HepG2 (cell line): Measurements from ENCODE around the gene RGMA.

Source experiments
- BRCA1 ChIP-seq: sonication (generic); formaldehyde crosslinking; IDR thresholded peaks from 2 replicates; pipeline ENCODE4 v1.4.0; 2020; ENCODE audit warnings: missing genetic modification reagents
- DPF2 ChIP-seq: sonication (generic); formaldehyde crosslinking; IDR thresholded peaks from 2 replicates; pipeline ENCODE4 v1.4.0; 2020; ENCODE audit warnings: mild to moderate bottlenecking, low read depth, missing genetic modification reagents, borderline replicate concordance
- HDAC2 ChIP-seq: sonication (generic); formaldehyde crosslinking; IDR thresholded peaks from 2 replicates; pipeline ENCODE4 v1.4.0; 2020; ENCODE audit warnings: missing genetic modification reagents
- NBN ChIP-seq: fragments of 450-650 bp; conservative IDR thresholded peaks from 2 replicates; pipeline ENCODE4 v1.6.1; 2017
- YY1 ChIP-seq: IDR thresholded peaks from 2 replicates; pipeline ENCODE4 v1.6.1; 2011; ENCODE audit warnings: low read length, low read depth, moderate library complexity, mild to moderate bottlenecking; ENCODE audit not compliant: insufficient read depth, insufficient replicate concordance
- ZEB1 ChIP-seq: IDR thresholded peaks from 2 replicates; pipeline ENCODE4 v1.6.1; 2012; ENCODE audit warnings: mild to moderate bottlenecking, low read depth, inconsistent platforms; ENCODE audit not compliant: insufficient replicate concordance
- ZNF619 ChIP-seq: sonication (generic); formaldehyde crosslinking; IDR thresholded peaks from 2 replicates; pipeline ENCODE4 v1.4.0; 2020; ENCODE audit warnings: mild to moderate bottlenecking, missing genetic modification reagents
- ZSCAN12 ChIP-seq: sonication (generic); formaldehyde crosslinking; IDR thresholded peaks from 2 replicates; pipeline ENCODE4 v1.9.0; 2021; ENCODE audit warnings: mild to moderate bottlenecking, missing genetic modification reagents
- TF ChIP-seq, protein P1 (sequence below): sonication (generic); formaldehyde crosslinking; IDR thresholded peaks from one replicate; pipeline ENCODE4 v1.5.1; 2020; ENCODE audit warnings: mild to moderate bottlenecking, missing genetic modification reagents; ENCODE audit errors: not compliant biosample characterization
- TF ChIP-seq, protein P2 (sequence below): sonication (generic); formaldehyde crosslinking; conservative IDR thresholded peaks from 2 replicates; pipeline ENCODE4 v1.4.0; 2020; ENCODE audit warnings: missing genetic modification reagents
- TF ChIP-seq, protein P3 (sequence below), 2 experiments: IDR thresholded peaks; 2 replicates each; pipeline ENCODE4 v1.6.1; 2011 to 2012; ENCODE audit warnings: low read length in 2 of 2, borderline replicate concordance in 1 of 2, low read depth in 1 of 2, mild to moderate bottlenecking in 1 of 2, moderate library complexity in 1 of 2
- TF ChIP-seq, protein P4 (sequence below): sonication (generic); formaldehyde crosslinking; conservative IDR thresholded peaks from 2 replicates; pipeline ENCODE4 v1.4.0; 2020; ENCODE audit warnings: missing genetic modification reagents

DNA sequence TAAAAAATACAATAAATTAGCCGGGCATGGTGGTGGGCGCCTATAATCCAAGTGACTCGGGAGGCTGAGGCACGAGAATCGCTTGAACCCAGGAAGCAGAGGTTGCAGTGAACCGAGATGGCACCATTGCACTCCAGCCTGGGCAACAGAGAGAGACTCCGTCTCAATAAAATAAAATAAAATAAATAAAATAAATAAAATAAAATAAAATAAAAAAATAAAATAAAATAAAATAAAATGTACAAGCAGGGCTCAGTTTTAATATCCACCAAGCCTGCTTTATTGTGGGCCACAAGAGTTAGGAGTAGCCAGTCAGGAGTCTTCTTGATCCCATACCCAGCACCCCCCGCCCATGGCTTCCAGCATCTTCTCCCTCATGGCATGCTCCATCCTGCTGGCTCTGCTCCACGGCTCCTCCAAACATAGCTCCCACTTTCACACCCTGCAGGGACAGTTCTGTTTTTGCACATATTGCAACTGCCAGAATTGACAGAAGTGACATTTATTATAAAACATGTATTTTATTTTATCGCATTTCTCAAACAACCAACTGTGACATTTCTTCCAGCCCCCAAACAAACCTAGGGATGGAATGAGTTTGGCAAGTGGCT is 42.6 kb upstream of the RGMA start:
- no peak for TF ChIP-seq ZSCAN12 (CRISPR knock-in tag)
- TF ChIP-seq, protein P1, sequence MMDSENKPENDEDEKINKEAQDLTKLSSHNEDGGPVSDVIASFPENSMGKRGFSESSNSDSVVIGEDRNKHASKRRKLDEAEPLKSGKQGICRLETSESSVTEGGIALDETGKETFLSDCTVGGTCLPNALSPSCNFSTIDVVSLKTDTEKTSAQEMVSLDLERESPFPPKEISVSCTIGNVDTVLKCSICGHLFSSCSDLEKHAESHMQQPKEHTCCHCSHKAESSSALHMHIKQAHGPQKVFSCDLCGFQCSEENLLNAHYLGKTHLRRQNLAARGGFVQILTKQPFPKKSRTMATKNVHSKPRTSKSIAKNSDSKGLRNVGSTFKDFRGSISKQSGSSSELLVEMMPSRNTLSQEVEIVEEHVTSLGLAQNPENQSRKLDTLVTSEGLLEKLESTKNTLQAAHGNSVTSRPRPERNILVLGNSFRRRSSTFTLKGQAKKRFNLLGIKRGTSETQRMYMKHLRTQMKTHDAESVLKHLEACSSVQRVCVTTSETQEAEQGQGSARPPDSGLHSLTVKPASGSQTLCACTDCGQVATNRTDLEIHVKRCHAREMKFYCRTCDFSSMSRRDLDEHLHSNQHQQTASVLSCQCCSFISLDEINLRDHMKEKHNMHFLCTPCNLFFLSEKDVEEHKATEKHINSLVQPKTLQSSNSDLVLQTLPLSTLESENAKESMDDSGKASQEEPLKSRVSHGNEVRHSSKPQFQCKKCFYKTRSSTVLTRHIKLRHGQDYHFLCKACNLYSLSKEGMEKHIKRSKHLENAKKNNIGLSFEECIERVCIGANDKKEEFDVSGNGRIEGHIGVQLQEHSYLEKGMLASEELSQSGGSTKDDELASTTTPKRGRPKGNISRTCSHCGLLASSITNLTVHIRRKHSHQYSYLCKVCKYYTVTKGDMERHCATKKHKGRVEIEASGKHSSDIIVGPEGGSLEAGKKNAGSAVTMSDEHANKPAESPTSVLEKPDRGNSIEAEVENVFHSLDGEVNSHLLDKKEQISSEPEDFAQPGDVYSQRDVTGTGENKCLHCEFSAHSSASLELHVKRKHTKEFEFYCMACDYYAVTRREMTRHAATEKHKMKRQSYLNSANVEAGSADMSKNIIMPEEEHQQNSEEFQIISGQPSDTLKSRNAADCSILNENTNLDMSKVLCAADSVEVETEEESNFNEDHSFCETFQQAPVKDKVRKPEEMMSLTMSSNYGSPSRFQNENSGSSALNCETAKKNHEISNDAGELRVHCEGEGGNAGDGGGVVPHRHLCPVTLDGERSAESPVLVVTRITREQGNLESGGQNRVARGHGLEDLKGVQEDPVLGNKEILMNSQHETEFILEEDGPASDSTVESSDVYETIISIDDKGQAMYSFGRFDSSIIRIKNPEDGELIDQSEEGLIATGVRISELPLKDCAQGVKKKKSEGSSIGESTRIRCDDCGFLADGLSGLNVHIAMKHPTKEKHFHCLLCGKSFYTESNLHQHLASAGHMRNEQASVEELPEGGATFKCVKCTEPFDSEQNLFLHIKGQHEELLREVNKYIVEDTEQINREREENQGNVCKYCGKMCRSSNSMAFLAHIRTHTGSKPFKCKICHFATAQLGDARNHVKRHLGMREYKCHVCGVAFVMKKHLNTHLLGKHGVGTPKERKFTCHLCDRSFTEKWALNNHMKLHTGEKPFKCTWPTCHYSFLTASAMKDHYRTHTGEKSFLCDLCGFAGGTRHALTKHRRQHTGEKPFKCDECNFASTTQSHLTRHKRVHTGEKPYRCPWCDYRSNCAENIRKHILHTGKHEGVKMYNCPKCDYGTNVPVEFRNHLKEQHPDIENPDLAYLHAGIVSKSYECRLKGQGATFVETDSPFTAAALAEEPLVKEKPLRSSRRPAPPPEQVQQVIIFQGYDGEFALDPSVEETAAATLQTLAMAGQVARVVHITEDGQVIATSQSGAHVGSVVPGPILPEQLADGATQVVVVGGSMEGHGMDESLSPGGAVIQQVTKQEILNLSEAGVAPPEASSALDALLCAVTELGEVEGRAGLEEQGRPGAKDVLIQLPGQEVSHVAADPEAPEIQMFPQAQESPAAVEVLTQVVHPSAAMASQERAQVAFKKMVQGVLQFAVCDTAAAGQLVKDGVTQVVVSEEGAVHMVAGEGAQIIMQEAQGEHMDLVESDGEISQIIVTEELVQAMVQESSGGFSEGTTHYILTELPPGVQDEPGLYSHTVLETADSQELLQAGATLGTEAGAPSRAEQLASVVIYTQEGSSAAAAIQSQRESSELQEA (CRISPR knock-in tag): no peak
- TF ChIP-seq, protein P2, sequence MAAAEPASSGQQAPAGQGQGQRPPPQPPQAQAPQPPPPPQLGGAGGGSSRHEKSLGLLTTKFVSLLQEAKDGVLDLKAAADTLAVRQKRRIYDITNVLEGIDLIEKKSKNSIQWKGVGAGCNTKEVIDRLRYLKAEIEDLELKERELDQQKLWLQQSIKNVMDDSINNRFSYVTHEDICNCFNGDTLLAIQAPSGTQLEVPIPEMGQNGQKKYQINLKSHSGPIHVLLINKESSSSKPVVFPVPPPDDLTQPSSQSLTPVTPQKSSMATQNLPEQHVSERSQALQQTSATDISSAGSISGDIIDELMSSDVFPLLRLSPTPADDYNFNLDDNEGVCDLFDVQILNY (CRISPR knock-in tag): no peak
- TF ChIP-seq, protein P3, sequence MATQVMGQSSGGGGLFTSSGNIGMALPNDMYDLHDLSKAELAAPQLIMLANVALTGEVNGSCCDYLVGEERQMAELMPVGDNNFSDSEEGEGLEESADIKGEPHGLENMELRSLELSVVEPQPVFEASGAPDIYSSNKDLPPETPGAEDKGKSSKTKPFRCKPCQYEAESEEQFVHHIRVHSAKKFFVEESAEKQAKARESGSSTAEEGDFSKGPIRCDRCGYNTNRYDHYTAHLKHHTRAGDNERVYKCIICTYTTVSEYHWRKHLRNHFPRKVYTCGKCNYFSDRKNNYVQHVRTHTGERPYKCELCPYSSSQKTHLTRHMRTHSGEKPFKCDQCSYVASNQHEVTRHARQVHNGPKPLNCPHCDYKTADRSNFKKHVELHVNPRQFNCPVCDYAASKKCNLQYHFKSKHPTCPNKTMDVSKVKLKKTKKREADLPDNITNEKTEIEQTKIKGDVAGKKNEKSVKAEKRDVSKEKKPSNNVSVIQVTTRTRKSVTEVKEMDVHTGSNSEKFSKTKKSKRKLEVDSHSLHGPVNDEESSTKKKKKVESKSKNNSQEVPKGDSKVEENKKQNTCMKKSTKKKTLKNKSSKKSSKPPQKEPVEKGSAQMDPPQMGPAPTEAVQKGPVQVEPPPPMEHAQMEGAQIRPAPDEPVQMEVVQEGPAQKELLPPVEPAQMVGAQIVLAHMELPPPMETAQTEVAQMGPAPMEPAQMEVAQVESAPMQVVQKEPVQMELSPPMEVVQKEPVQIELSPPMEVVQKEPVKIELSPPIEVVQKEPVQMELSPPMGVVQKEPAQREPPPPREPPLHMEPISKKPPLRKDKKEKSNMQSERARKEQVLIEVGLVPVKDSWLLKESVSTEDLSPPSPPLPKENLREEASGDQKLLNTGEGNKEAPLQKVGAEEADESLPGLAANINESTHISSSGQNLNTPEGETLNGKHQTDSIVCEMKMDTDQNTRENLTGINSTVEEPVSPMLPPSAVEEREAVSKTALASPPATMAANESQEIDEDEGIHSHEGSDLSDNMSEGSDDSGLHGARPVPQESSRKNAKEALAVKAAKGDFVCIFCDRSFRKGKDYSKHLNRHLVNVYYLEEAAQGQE (IDR thresholded peaks at IDR 0.05; ENCODE audit: borderline replicate concordance in 1 of 2, low read depth in 1 of 2, low read length in 2 of 2): no peak
- TF ChIP-seq, protein P4, sequence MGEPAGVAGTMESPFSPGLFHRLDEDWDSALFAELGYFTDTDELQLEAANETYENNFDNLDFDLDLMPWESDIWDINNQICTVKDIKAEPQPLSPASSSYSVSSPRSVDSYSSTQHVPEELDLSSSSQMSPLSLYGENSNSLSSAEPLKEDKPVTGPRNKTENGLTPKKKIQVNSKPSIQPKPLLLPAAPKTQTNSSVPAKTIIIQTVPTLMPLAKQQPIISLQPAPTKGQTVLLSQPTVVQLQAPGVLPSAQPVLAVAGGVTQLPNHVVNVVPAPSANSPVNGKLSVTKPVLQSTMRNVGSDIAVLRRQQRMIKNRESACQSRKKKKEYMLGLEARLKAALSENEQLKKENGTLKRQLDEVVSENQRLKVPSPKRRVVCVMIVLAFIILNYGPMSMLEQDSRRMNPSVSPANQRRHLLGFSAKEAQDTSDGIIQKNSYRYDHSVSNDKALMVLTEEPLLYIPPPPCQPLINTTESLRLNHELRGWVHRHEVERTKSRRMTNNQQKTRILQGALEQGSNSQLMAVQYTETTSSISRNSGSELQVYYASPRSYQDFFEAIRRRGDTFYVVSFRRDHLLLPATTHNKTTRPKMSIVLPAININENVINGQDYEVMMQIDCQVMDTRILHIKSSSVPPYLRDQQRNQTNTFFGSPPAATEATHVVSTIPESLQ (CRISPR knock-in tag): no peak
- TF ChIP-seq DPF2 (CRISPR knock-in tag): no peak
- TF ChIP-seq ZEB1: no peak
- TF ChIP-seq NBN: no peak
- no peak for TF ChIP-seq HDAC2
- TF ChIP-seq YY1: no peak
- no peak for TF ChIP-seq BRCA1
- TF ChIP-seq ZNF619 (CRISPR knock-in tag): no peak
